Stimulated activated CD8-positive, alpha-beta memory T cell treated with anti-CD3 and anti-CD28 coated beads, Interleukin-7, amount 100 ng/mL, for 4 hours (primary cell): ENCODE data around the gene METTL8.
"Not testable (repeated sequence)": the region's sequence is repeated elsewhere in the genome, so short reads cannot be mapped to it uniquely, and the experiment has no call there.

Experiments used
- DNase-seq, 2 donors: peaks; one replicate each; pipeline ENCODE4 v3.0.0-alpha.2; 2020; ENCODE audit warnings: low read depth in 2 of 2

The METTL8 gene

GRCh38 chr2:171401947-171402346 lies 31.8 kb downstream of the METTL8 start:
- no peak for DNase-seq

- DNase-seq: no peak
Measured at GRCh38 chr2:171400395-171400794, 33.4 kb downstream of the METTL8 start.

- DNase-seq: no peak
Measured at GRCh38 chr2:171399292-171399691, 34.5 kb downstream of the METTL8 start.

- no peak for DNase-seq
Measured at GRCh38 chr2:171394164-171394740, 39.5 kb downstream of the METTL8 start.

- no peak for DNase-seq
Measured at GRCh38 chr2:171393487-171393886, 40.3 kb downstream of the METTL8 start.

- DNase-seq: no peak
Measured at GRCh38 chr2:171391532-171391931, 42.3 kb downstream of the METTL8 start.

- no peak for DNase-seq
Measured at GRCh38 chr2:171390941-171391516, 42.8 kb downstream of the METTL8 start.

GRCh38 chr2:171389780-171390179 lies 44.0 kb downstream of the METTL8 start:
- no peak for DNase-seq

GRCh38 chr2:171389325-171389724 lies 44.5 kb downstream of the METTL8 start:
- no peak for DNase-seq

GRCh38 chr2:171387052-171387451 lies 46.7 kb downstream of the METTL8 start:
- DNase-seq: no peak

- DNase-seq: no peak
Measured at GRCh38 chr2:171386627-171387026, 47.2 kb downstream of the METTL8 start.

GRCh38 chr2:171383134-171383533 lies 50.7 kb downstream of the METTL8 start:
- DNase-seq: no peak

- not testable (repeated sequence) for DNase-seq
Measured at GRCh38 chr2:171382175-171382574, 51.6 kb downstream of the METTL8 start.

GRCh38 chr2:171377852-171378251 lies 55.9 kb downstream of the METTL8 start:
- DNase-seq: not testable (repeated sequence)

GRCh38 chr2:171367692-171368091 lies 66.1 kb downstream of the METTL8 start:
- DNase-seq: no peak

GRCh38 chr2:171365778-171366177 lies 68.0 kb downstream of the METTL8 start:
- no peak for DNase-seq

- no peak for DNase-seq
Measured at GRCh38 chr2:171365232-171365631, 68.6 kb downstream of the METTL8 start.

GRCh38 chr2:171362396-171362795 lies 71.4 kb downstream of the METTL8 start:
- DNase-seq: no peak

GRCh38 chr2:171360905-171361304 lies 72.9 kb downstream of the METTL8 start:
- DNase-seq: no peak

GRCh38 chr2:171353746-171354145 lies 80.0 kb downstream of the METTL8 start:
- DNase-seq: not testable (repeated sequence)

- no peak for DNase-seq
Measured at GRCh38 chr2:171348056-171348455, 85.7 kb downstream of the METTL8 start.

- DNase-seq: no peak
Measured at GRCh38 chr2:171347591-171348032, 86.2 kb downstream of the METTL8 start.

- no peak for DNase-seq
Measured at GRCh38 chr2:171346723-171347557, 86.8 kb downstream of the METTL8 start.
